HepG2 (cell line): ENCODE measurements around the gene FOXL3.

ENCODE experiments used
- ATF6 ChIP-seq: sonication (generic); formaldehyde crosslinking; conservative IDR thresholded peaks from 2 replicates; pipeline ENCODE4 v1.4.0; 2020; ENCODE audit warnings: missing genetic modification reagents
- POLR2A ChIP-seq, 2 experiments: IDR thresholded peaks; 2 replicates each; pipeline ENCODE4 v1.6.1; 2011; ENCODE audit warnings: low read depth in 2 of 2, low read length in 2 of 2, mild to moderate bottlenecking in 1 of 2, moderate library complexity in 1 of 2; ENCODE audit not compliant: insufficient read depth in 1 of 2

- no peak for TF ChIP-seq ATF6 (CRISPR knock-in tag)
- no peak for TF ChIP-seq POLR2A (IDR thresholded peaks at IDR 0.05; ENCODE audit: insufficient read depth in 1 of 2, low read depth in 2 of 2, low read length in 2 of 2)
Observed at GRCh38 chr7:311131-311680, 21.2 kb downstream of the FOXL3 start.
